ENCODE measurements around the gene DGKI.

DGKI gene

DNA sequence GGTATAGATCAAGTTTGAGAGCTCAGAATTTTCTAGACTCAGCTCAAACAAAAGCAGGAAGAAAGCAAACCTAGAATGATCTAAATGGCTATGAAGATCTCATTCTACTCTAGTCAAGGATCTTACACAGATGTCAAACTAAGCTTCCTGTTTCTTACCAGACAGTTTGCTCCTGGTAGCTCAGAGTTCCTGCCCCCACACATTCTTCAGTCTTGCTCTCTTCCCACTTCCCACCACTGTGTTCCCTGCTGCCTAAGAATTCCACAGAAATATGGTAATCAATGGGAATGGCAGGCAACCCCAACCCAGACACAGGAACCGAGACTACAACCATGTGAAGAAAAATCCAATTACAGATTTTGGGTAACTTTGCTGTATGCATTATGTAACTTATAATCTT lies 369.8 kb downstream of the DGKI start:
- H3F3A ChIP-seq (ENCODE audit: control insufficient read depth, insufficient read depth) = no peaks in the 10 kb centered on the region
- no peak for TF ChIP-seq EZH2phosphoT487 (IDR thresholded peaks at IDR 0.05; ENCODE audit: borderline replicate concordance, low read length)
- TF ChIP-seq, protein P1, sequence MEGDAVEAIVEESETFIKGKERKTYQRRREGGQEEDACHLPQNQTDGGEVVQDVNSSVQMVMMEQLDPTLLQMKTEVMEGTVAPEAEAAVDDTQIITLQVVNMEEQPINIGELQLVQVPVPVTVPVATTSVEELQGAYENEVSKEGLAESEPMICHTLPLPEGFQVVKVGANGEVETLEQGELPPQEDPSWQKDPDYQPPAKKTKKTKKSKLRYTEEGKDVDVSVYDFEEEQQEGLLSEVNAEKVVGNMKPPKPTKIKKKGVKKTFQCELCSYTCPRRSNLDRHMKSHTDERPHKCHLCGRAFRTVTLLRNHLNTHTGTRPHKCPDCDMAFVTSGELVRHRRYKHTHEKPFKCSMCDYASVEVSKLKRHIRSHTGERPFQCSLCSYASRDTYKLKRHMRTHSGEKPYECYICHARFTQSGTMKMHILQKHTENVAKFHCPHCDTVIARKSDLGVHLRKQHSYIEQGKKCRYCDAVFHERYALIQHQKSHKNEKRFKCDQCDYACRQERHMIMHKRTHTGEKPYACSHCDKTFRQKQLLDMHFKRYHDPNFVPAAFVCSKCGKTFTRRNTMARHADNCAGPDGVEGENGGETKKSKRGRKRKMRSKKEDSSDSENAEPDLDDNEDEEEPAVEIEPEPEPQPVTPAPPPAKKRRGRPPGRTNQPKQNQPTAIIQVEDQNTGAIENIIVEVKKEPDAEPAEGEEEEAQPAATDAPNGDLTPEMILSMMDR (IDR thresholded peaks at IDR 0.05; ENCODE audit: low read depth, low read length, poor library complexity, severe bottlenecking) = no peak

DNA sequence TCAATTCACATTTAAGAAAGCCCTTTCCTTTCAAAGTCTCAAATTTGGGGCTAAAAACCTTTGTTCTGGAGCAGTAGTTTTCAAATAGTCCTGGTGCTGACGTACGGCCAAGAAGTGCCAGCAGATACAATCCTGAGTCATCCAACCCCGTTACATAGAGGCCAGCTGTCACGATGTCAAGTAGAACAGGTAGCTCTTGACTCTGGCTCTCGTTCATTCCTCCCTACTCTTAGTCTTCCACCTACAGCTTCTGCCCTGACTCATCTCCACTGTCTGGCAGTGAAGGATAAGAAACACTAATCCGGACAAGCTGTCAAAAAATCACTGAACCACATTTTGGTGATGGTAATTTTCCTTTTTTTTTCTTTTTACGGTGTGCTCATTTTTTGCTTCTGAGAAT lies 370.8 kb downstream of the DGKI start:
- Histone ChIP-seq H3K9me3 (ENCODE audit: control insufficient read depth, insufficient read depth, low read length) (no peaks in the 10 kb centered on the region), H3K4me2 (ENCODE audit: low read length) (no peak overlapping the region), H3K79me2 (ENCODE audit: control insufficient read depth, low read length) (no peaks in the 10 kb centered on the region), H3K27ac (ENCODE audit: low read depth, low read length) (no peak overlapping the region), H3K9me2 (replicated peaks; ENCODE audit: control insufficient read depth, low read length) (no peaks in the 10 kb centered on the region), H3K27me3 (ENCODE audit: control insufficient read depth, low read length) (no peaks in the 10 kb centered on the region), H3K4me3 (ENCODE audit: low read length) (no peak overlapping the region), H4K20me1 (ENCODE audit: control insufficient read depth, insufficient read depth, low read depth, low read length) (no peaks in the 10 kb centered on the region), H3F3A (ENCODE audit: control insufficient read depth, insufficient read depth) (no peaks in the 10 kb centered on the region), H3K4me1 (ENCODE audit: control insufficient read depth, low read length) (no peaks in the 10 kb centered on the region), H3K36me3 (ENCODE audit: control insufficient read depth, low read length) (no peaks in the 10 kb centered on the region)
- TF ChIP-seq, protein P1 (IDR thresholded peaks at IDR 0.05; ENCODE audit: low read depth, low read length, poor library complexity, severe bottlenecking) = no peak
- TF ChIP-seq EZH2phosphoT487 (IDR thresholded peaks at IDR 0.05; ENCODE audit: borderline replicate concordance, low read length) = no peak

More for the DNA sequence above, 369.8 kb downstream of the DGKI start:
- H3K4me2 ChIP-seq (ENCODE audit: low read length) = no peak overlapping the region
- H3K9me2 ChIP-seq (replicated peaks; ENCODE audit: control insufficient read depth, low read length) = no peaks in the 10 kb centered on the region
- no peaks in the 10 kb centered on the region for H3K9me3 ChIP-seq (ENCODE audit: control insufficient read depth, insufficient read depth, low read length)
- H4K20me1 ChIP-seq (ENCODE audit: control insufficient read depth, insufficient read depth, low read depth, low read length) = no peaks in the 10 kb centered on the region
- H3K27ac ChIP-seq (ENCODE audit: low read depth, low read length) = no peak overlapping the region
- no peak overlapping the region for H3K4me3 ChIP-seq (ENCODE audit: low read length)
- no peaks in the 10 kb centered on the region for H3K4me1 ChIP-seq (ENCODE audit: control insufficient read depth, low read length)
- H3K27me3 ChIP-seq (ENCODE audit: control insufficient read depth, low read length) = no peaks in the 10 kb centered on the region
- no peaks in the 10 kb centered on the region for H3K36me3 ChIP-seq (ENCODE audit: control insufficient read depth, low read length)
- H3K79me2 ChIP-seq (ENCODE audit: control insufficient read depth, low read length) = no peaks in the 10 kb centered on the region

DNA sequence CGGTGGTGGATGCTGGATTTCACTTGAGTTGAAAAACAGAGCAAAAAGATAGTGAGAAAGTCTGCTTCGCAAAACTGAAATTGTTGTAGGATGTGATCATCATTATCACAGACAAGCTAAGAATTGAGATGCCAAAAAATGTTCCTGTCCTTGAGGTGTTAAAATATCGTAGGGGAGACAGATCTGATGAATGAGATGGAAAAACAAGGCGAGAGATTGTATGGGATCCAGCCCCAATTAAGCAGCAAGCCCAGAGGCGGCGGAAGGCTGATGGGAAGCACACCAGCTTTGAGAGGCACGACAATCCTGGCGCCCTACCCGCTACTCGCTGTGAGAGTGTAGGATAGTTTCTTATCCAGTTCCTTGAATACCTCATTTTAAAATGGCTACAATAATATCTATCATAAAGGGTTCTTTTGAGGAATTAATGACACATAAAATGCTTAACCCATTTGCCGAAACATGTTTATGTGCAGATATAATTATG lies 372.2 kb downstream of the DGKI start:
- Histone ChIP-seq H4K20me1 (ENCODE audit: control insufficient read depth, insufficient read depth, low read depth, low read length) (no peaks in the 10 kb centered on the region), H3K4me2 (ENCODE audit: low read length) (no peak overlapping the region), H3K4me3 (ENCODE audit: low read length) (no peak overlapping the region), H3K9me3 (ENCODE audit: control insufficient read depth, insufficient read depth, low read length) (no peaks in the 10 kb centered on the region), H3K79me2 (ENCODE audit: control insufficient read depth, low read length) (no peaks in the 10 kb centered on the region), H3K36me3 (ENCODE audit: control insufficient read depth, low read length) (no peaks in the 10 kb centered on the region), H3K27me3 (ENCODE audit: control insufficient read depth, low read length) (no peaks in the 10 kb centered on the region), H3K4me1 (ENCODE audit: control insufficient read depth, low read length) (no peaks in the 10 kb centered on the region), H3K27ac (ENCODE audit: low read depth, low read length) (no peak overlapping the region), H3K9me2 (replicated peaks; ENCODE audit: control insufficient read depth, low read length) (no peaks in the 10 kb centered on the region), H3F3A (ENCODE audit: control insufficient read depth, insufficient read depth) (no peaks in the 10 kb centered on the region)
- TF ChIP-seq, protein P1 (IDR thresholded peaks at IDR 0.05; ENCODE audit: low read depth, low read length, poor library complexity, severe bottlenecking) = no peak
- TF ChIP-seq EZH2phosphoT487 (IDR thresholded peaks at IDR 0.05; ENCODE audit: borderline replicate concordance, low read length) = no peak
